Measurements from ENCODE around the gene EPB41L1. TPM values are rescaled to one million over a fixed set of nuclear protein-coding genes. Genes with fewer than 3 reads are reported as not detected.

The EPB41L1 gene
- total RNA-seq, 4 donors from 2014 or later, result 29.2 to 49.3 (median 35.4) TPM

- Histone ChIP-seq H3K27ac (no peak overlapping the region), H3K4me3 (no peak overlapping the region), H3K4me1 (no peaks in the 10 kb centered on the region), H3K36me3 (no peaks in the 10 kb centered on the region), H3K9me3 (peaks cover 0 to 8% (median 0%) of the 10 kb centered on the region in 3 donors), H3K27me3 (peaks cover 67% of the 10 kb centered on the region)
- WGBS, 2 donors (ENCODE audit: low coverage in 1 of 2), result 67 to 74% methylated on average over 6 to 8 of the region's 10 CpGs
- ATAC-seq, result no peak
- TF ChIP-seq POLR2AphosphoS5 (IDR thresholded peaks at IDR 0.05) (no peak), EP300 (IDR thresholded peaks at IDR 0.05) (no peak), CTCF (IDR thresholded peaks at IDR 0.05) (no peak), POLR2A (IDR thresholded peaks at IDR 0.05) (no peak)
Measured at GRCh38 chr20:36281785-36282380, 127.3 kb downstream of the EPB41L1 start.

Other genes with a start within 250 kb of the EPB41L1 start
- 10 to 100 TPM; 47.9 to 95.2 (median 90.7) TPM for gene SCAND1, start 200.2 kb upstream of the EPB41L1 start, total RNA-seq
- gene CNBD2, start 186.2 kb upstream of the EPB41L1 start, total RNA-seq, result 1 to 10 TPM; 4.1 to 6.8 (median 5.7) TPM
- 10 to 100 TPM; 37.4 to 48.5 (median 38.9) TPM for gene AAR2, start 81.7 kb downstream of the EPB41L1 start, total RNA-seq
- 10 to 100 TPM; 35.5 to 76.1 (median 42.2) TPM for gene DLGAP4, start 151.6 kb downstream of the EPB41L1 start, total RNA-seq